Endothelial cell of umbilical vein (primary cell): ENCODE data around the gene DOCK8. TPM values are rescaled to one million over a fixed set of nuclear protein-coding genes. Genes with fewer than 3 reads are reported as not detected.

Experiments used
- BruUV-seq: library from RNA; stranded (reverse); fragments of 400-500 nt; replicated peaks from 2 replicates; lab custom pipeline; 2021; lab: Mats Ljungman, UMichigan
- CTCF ChIA-PET: fragments of 300-600, 350-600 bp; sonication (Branson Sonifier 250); formaldehyde crosslinking; loops from one replicate; lab custom pipeline; 2021; ENCODE audit warnings: antibody characterized with exemption, inconsistent platforms; lab: Charles Lee
- POLR2A ChIA-PET: fragments of 300-600, 350-600 bp; sonication (Branson Sonifier 250); formaldehyde crosslinking; loops from one replicate; lab custom pipeline; 2021; ENCODE audit warnings: antibody characterized with exemption, inconsistent platforms; lab: Charles Lee
- DNase-seq: peaks from one replicate; pipeline ENCODE4 v3.0.0-alpha.2; 2011; ENCODE audit warnings: low read depth, low spot score
- FAIRE-seq: peaks from 2 replicates; lab custom pipeline; 2011; peaks lifted over from hg19 to GRCh38; lab: Jason Lieb, UNC
- H2AFZ ChIP-seq: 2 replicates; pipeline ENCODE4 v1.6.0; 2012; ENCODE audit warnings: low read depth, low read length, control low read depth, inconsistent platforms
- H3K27ac ChIP-seq: 2 replicates; pipeline ENCODE4 v1.5.1; 2011; ENCODE audit warnings: low read depth, mild to moderate bottlenecking, control low read depth, low read length, moderate library complexity; ENCODE audit not compliant: insufficient read depth
- H3K27me3 ChIP-seq, 2 experiments: 2 replicates each; pipeline versions ENCODE4 v1.6.0 to v1.6.1; 2011; ENCODE audit warnings: low read length in 2 of 2, mixed read lengths in 1 of 2; ENCODE audit not compliant: control insufficient read depth in 2 of 2, insufficient read depth in 2 of 2
- H3K36me3 ChIP-seq, 2 experiments: 2 replicates in 1 of 2; 3 replicates in 1 of 2; pipeline ENCODE4 v1.5.1; 2011; ENCODE audit warnings: low read length in 2 of 2, mild to moderate bottlenecking in 1 of 2, moderate library complexity in 1 of 2; ENCODE audit not compliant: control insufficient read depth in 2 of 2, insufficient read depth in 2 of 2; ENCODE audit errors: extremely low read depth in 1 of 2
- H3K4me1 ChIP-seq: 3 replicates; pipeline ENCODE4 v1.5.1; 2011; ENCODE audit warnings: mild to moderate bottlenecking, low read length; ENCODE audit not compliant: control insufficient read depth, insufficient read depth; ENCODE audit errors: extremely low read depth
- H3K4me2 ChIP-seq: 2 replicates; pipeline ENCODE4 v1.6.1; 2011; ENCODE audit warnings: low read length, control low read depth, mixed read lengths; ENCODE audit not compliant: insufficient read depth
- H3K4me3 ChIP-seq, 3 experiments: fragments of 200-600 bp in 1 of 3; sonication (generic), shearing (Covaris generic) in 1 of 3; replicated peaks in 1 of 3; 2 replicates each; pipeline ENCODE4 v1.5.1; 2011 to 2016; ENCODE audit warnings: control low read depth in 3 of 3, low read length in 3 of 3, mild to moderate bottlenecking in 2 of 3, inconsistent platforms in 1 of 3, low read depth in 1 of 3, moderate library complexity in 1 of 3; ENCODE audit not compliant: insufficient read depth in 1 of 3
- H3K79me2 ChIP-seq: 2 replicates; pipeline ENCODE4 v1.6.0; 2012; ENCODE audit warnings: low read length, inconsistent platforms; ENCODE audit not compliant: control insufficient read depth, insufficient read depth
- H3K9ac ChIP-seq: replicated peaks from 2 replicates; pipeline ENCODE3; 2011; ENCODE audit warnings: low read length, control low read depth; ENCODE audit not compliant: insufficient read depth; ENCODE audit errors: extremely low read depth
- H3K9me1 ChIP-seq: replicated peaks from 3 replicates; pipeline ENCODE4 v1.6.0; 2011; ENCODE audit warnings: mild to moderate bottlenecking, low read length; ENCODE audit not compliant: control insufficient read depth, insufficient read depth; ENCODE audit errors: extremely low read depth
- H3K9me3 ChIP-seq: replicated peaks from 2 replicates; pipeline ENCODE4 v1.5.1; 2012; ENCODE audit warnings: low read length, inconsistent platforms; ENCODE audit not compliant: control insufficient read depth, insufficient read depth
- H4K20me1 ChIP-seq: replicated peaks from 2 replicates; pipeline ENCODE3; 2011; ENCODE audit warnings: mild to moderate bottlenecking, low read length; ENCODE audit not compliant: control insufficient read depth, insufficient read depth; ENCODE audit errors: extremely low read depth
- CTCF ChIP-seq, 2 donors: IDR thresholded peaks; 1 replicate in 1 of 2; 2 replicates in 1 of 2; pipeline ENCODE4 v1.5.1; 2011; ENCODE audit warnings: low read length in 2 of 2, mild to moderate bottlenecking in 2 of 2, moderate library complexity in 2 of 2, control low read depth in 1 of 2, inconsistent platforms in 1 of 2, low read depth in 1 of 2; ENCODE audit not compliant: insufficient read depth in 1 of 2; ENCODE audit errors: extremely low read depth in 1 of 2
- EZH2 ChIP-seq: IDR thresholded peaks from 2 replicates; pipeline ENCODE4 v1.6.1; 2012; ENCODE audit warnings: borderline replicate concordance, low read depth, mild to moderate bottlenecking, moderate library complexity, low read length, inconsistent platforms; ENCODE audit not compliant: severe bottlenecking
- FOS ChIP-seq: IDR thresholded peaks from 2 replicates; pipeline ENCODE4 v1.6.1; 2011; ENCODE audit warnings: mild to moderate bottlenecking, low read length, moderate library complexity, borderline replicate concordance; ENCODE audit not compliant: insufficient read depth
- GATA2 ChIP-seq: IDR thresholded peaks from 2 replicates; pipeline ENCODE4 v1.7.0; 2011; ENCODE audit warnings: low read depth, mild to moderate bottlenecking, moderate library complexity, mixed read lengths, low read length; ENCODE audit not compliant: insufficient read length, insufficient read depth
- JUN ChIP-seq: IDR thresholded peaks from 2 replicates; pipeline ENCODE4 v1.6.1; 2011; ENCODE audit warnings: borderline replicate concordance, low read depth; ENCODE audit not compliant: insufficient read length, insufficient read depth
- MAX ChIP-seq: IDR thresholded peaks from 2 replicates; pipeline ENCODE4 v1.6.1; 2011; ENCODE audit not compliant: insufficient read depth, insufficient read length
- MYC ChIP-seq: IDR thresholded peaks from one replicate; pipeline ENCODE4 v1.6.1; 2011; ENCODE audit warnings: mild to moderate bottlenecking, low read depth, low read length
- POLR2A ChIP-seq: IDR thresholded peaks from 2 replicates; pipeline ENCODE4 v1.6.1; 2012; ENCODE audit warnings: low read depth, mild to moderate bottlenecking, control low read depth, low read length
- POLR2AphosphoS5 ChIP-seq: IDR thresholded peaks from 2 replicates; pipeline ENCODE4 v1.6.1; 2012; ENCODE audit warnings: low read depth, mild to moderate bottlenecking, control low read depth, low read length, moderate library complexity; ENCODE audit not compliant: insufficient read depth
- dilution Hi-C: fragments of 300-500 bp; cut with MboI; formaldehyde crosslinking; loops from one replicate; pipeline ENCODE4 v1.15.0; 2019; ENCODE audit warnings: low sequenced_read_pairs; ENCODE audit not compliant: extremely low pct_ligation_motif_present
- intact Hi-C: fragments of 100-400 bp; cut with micrococcal nuclease; formaldehyde crosslinking; loops from one replicate; pipeline ENCODE4 v1.10.0; 2022
- polyA plus RNA-seq, 4 experiments: library from polyadenylated mRNA; depleted of rRNA in 3 of 4; stranded (reverse) in 3 of 4; unstranded in 1 of 4; fragments of >200 nt; gene quantifications; 2 replicates each; pipeline versions ENCODE4 v1.2.1 to v1.2.3, GENCODE V29; 2011 to 2012; ENCODE audit warnings: missing spikeins in 1 of 4
- total RNA-seq: library from RNA; stranded (reverse); gene quantifications from 2 replicates; pipeline ENCODE4 v1.2.3, GENCODE V29; 2021

Gene DOCK8
- total and polyA plus RNA-seq, 2 donors (not counting 3 experiments of a cell fraction or from before 2014, with no cell fraction given), result 0.54 to 1.3 TPM

GRCh38 chr9:354453-354852, 139.8 kb downstream of the DOCK8 start:
- no peak overlapping the region for H3K4me2 ChIP-seq
- H3K27ac ChIP-seq, result no peak overlapping the region
- H3K9me3 ChIP-seq, result no peaks in the 10 kb centered on the region
- H3K9me1 ChIP-seq, result no peaks in the 10 kb centered on the region
- no peak overlapping the region for H3K9ac ChIP-seq
- no peak for DNase-seq
- H3K36me3 ChIP-seq, result no peaks in the 10 kb centered on the region
- H3K4me3 ChIP-seq, result no peak overlapping the region
- H3K4me1 ChIP-seq, result no peaks in the 10 kb centered on the region
- no peak for FAIRE-seq
- POLR2A ChIA-PET, result no interaction called here
- H4K20me1 ChIP-seq, result no peaks in the 10 kb centered on the region
- H3K27me3 ChIP-seq, result no peaks in the 10 kb centered on the region
- H2AFZ ChIP-seq, result no peak overlapping the region
- H3K79me2 ChIP-seq, result no peaks in the 10 kb centered on the region
- dilution Hi-C loops, result no loop called here
- intact Hi-C loops, result no loop called here
- TF ChIP-seq MYC (no peak), POLR2AphosphoS5 (no peak), POLR2A (no peak), MAX (no peak)
- CTCF ChIA-PET, result no interaction called here
- BruUV-seq, result no TSS peak

- Histone ChIP-seq H2AFZ (no peak overlapping the region), H3K79me2 (no peaks in the 10 kb centered on the region), H3K27me3 (no peaks in the 10 kb centered on the region), H3K9me3 (no peaks in the 10 kb centered on the region), H3K4me2 (no peak overlapping the region), H3K4me3 (no peak overlapping the region), H3K4me1 (no peaks in the 10 kb centered on the region), H3K27ac (no peak overlapping the region), H4K20me1 (no peaks in the 10 kb centered on the region), H3K36me3 (no peaks in the 10 kb centered on the region), H3K9me1 (no peaks in the 10 kb centered on the region), H3K9ac (no peak overlapping the region)
- TF ChIP-seq EZH2 (no peak), GATA2 (no peak), MAX (no peak), MYC (no peak), POLR2A (no peak), POLR2AphosphoS5 (no peak), CTCF (IDR thresholded peaks at IDR 0.05; ENCODE audit: extremely low read depth in 1 of 2, insufficient read depth in 1 of 2, low read depth in 1 of 2, low read length in 2 of 2) (no peak), JUN (no peak), FOS (no peak)
- POLR2A ChIA-PET, result no interaction called here
- no peak for DNase-seq
- dilution Hi-C loops (no loop called here), intact Hi-C loops (no loop called here)
- BruUV-seq, result no TSS peak
- CTCF ChIA-PET, result no interaction called here
- FAIRE-seq, result no peak
Measured at GRCh38 chr9:357560-357959, 142.9 kb downstream of the DOCK8 start.
